Fibroblast of mammary gland (primary cell): ENCODE measurements around the gene TBC1D22A.

Experiments used
- DNase-seq: peaks from one replicate; pipeline ENCODE4 v3.0.0-alpha.2; 2010; ENCODE audit warnings: low read depth
- H3K4me3 ChIP-seq: 2 replicates; pipeline ENCODE4 v1.5.1; 2011; ENCODE audit warnings: low read depth, mild to moderate bottlenecking, low read length, moderate library complexity; ENCODE audit not compliant: control insufficient read depth
- CTCF ChIP-seq: conservative IDR thresholded peaks from 2 replicates; pipeline ENCODE4 v1.5.1; 2011; ENCODE audit warnings: low read depth, low read length, inconsistent platforms; ENCODE audit not compliant: control insufficient read depth, insufficient read depth

TBC1D22A gene

DNA sequence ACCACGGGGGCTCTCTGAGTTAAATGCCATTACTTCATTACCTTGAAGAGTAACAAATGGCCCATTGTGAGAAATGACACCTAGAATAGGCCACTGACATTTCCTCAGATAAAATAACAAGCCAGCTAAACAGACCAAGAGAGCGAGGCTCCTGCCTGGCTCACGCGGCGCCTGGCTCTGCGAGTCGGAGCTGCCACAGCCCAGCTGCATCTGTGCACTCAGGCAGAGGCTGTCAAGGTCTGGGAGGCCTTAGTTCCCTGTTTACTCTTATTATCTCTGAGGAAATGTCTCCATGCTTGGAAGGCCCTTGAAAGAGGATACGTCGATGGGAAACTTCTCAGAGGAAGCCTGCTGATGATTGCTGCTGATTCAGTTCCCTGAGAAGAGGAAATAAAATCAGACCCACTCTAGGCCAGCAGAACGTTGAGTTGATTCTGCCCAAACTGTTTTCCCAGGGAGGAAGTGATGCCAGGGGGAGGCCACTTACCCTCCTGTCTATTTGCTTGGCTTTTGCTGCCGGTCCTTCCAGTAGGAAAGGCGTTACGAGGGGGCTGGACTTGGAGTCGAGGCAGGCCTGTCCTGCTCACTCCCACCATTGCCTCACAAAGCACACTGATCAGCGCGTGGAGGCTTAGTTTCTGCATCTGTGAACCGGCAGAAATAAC is 208.8 kb downstream of the TBC1D22A start:
- no peak for TF ChIP-seq CTCF
- H3K4me3 ChIP-seq = no peak overlapping the region
- no peak for DNase-seq

GRCh38 chr22:46971764-46972125 is 209.3 kb downstream of the TBC1D22A start:
- no peak overlapping the region for H3K4me3 ChIP-seq
- DNase-seq = no peak
- no peak for TF ChIP-seq CTCF

DNA sequence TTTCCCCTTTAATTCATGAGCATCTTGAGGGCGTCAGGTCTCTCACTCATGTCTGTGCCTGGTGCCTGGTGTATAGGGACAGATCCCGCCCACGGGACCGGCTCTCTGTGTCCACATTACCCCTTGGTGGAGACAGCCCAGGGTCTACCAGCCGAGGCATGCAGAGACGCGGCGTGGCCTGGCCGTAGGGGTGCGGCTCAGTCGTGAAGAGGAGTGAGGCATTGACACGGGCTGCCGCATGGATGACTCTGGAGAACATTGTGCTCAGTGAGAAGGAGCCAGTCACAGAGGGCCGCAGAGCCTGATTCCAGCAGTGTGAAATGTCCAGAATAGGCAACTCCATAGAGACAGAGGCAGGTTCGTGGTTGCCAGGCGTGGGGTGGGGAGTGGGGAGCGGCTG is 209.8 kb downstream of the TBC1D22A start:
- no peak overlapping the region for H3K4me3 ChIP-seq
- TF ChIP-seq CTCF = no peak
- no peak for DNase-seq

- TF ChIP-seq CTCF = no peak
- no peak for DNase-seq
- no peak overlapping the region for H3K4me3 ChIP-seq
Measured at GRCh38 chr22:46972901-46973831, 210.7 kb downstream of the TBC1D22A start.

DNA sequence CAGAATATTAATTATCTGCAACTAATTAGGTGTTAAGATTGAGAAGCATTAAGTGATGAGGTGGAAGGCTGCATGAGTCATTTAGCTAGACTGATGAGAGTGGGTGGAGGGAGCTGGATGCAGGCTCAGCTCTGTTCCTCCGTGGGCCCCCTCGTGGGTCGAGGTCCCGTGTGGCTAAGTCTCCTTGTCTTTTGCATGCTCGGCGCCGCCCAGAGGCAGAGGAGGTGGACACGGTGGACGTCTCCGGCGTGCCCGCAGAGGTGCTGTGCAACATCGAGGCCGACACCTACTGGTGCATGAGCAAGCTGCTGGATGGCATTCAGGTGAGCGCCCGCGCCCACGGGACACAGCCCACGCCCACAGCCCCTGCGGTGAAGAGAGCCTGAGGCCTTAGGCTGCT is 211.6 kb downstream of the TBC1D22A start:
- TF ChIP-seq CTCF = no peak
- DNase-seq = no peak
- no peak overlapping the region for H3K4me3 ChIP-seq

DNA sequence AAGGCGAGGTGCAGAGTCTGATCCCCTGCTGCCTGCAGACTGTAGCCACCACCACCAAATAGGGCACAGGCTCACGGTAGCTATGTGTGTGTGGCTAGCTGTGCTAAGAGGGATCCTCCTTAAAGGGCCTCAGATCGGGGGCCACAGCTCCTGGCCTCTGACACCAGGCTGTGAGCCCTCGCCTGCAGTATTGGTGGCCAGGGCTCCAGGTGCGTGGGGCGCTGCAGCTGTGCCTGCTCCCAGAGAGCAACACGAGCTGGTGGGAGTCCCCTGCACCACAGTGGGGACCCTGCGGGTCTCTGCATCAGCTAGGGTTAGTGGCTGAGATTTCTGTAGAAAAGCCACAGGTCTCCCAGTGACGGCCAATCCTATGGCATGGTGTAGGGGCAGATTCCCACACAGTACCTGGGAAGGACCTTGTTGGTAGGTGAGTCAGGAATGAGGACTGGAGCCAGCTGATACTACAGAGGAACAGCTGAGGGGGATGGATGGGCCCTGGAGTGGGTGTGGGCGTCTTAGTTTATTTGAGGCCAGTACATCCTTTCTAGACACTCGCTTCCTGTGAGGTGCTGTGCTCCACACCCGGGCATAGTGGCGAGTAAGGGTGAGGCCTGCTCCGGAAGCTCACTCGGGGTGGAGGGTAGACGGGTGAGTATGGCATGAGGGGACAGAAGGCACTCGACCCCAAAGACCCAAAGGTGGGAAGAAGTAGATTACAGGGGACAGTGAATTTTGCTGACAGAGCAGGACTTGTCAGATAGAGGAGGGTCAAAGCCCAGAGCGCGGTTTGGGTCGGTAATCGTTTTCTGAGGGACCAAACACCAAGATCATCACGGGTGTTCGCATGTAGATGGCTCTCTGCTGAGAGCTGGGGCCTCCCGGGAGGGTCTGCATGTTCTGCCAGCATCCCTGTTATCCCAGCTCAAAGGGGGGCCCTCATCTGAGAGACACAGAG is 212.5 kb downstream of the TBC1D22A start:
- no peak for DNase-seq
- no peak overlapping the region for H3K4me3 ChIP-seq
- no peak for TF ChIP-seq CTCF
